MM.1S (cell line): ENCODE data around the gene SLC5A6.

Source experiments
- DNase-seq: peaks from one replicate; pipeline ENCODE4 v3.0.0-alpha.2; 2015
- H2AFZ ChIP-seq: fragments of 300-600 bp; sonication (generic); 2 replicates; pipeline ENCODE4 v1.6.0; 2016; ENCODE audit warnings: antibody characterized with exemption, low read length
- H3F3A ChIP-seq: fragments of 300-600 bp; sonication (generic); 2 replicates; pipeline ENCODE4 v1.6.1; 2016; ENCODE audit warnings: mild to moderate bottlenecking, antibody characterized with exemption, low read length, moderate library complexity, mixed read lengths; ENCODE audit not compliant: insufficient read depth
- H3K27ac ChIP-seq: fragments of 300-600 bp; sonication (generic); 2 replicates; pipeline ENCODE4 v1.5.1; 2016; ENCODE audit warnings: mild to moderate bottlenecking, low read length
- H3K27me3 ChIP-seq: fragments of 300-600 bp; sonication (generic); replicated peaks from 2 replicates; pipeline ENCODE4 v1.6.0; 2016; ENCODE audit warnings: low read length; ENCODE audit not compliant: insufficient read depth
- H3K36me3 ChIP-seq: fragments of 300-600 bp; sonication (generic); replicated peaks from 2 replicates; pipeline ENCODE4 v1.6.1; 2016; ENCODE audit warnings: mild to moderate bottlenecking, low read length, mixed read lengths; ENCODE audit not compliant: insufficient read depth
- H3K4me1 ChIP-seq: fragments of 300-600 bp; sonication (generic); 2 replicates; pipeline ENCODE4 v1.6.1; 2016; ENCODE audit warnings: low read length, mixed read lengths
- H3K4me2 ChIP-seq: fragments of 300-600 bp; sonication (generic); 2 replicates; pipeline ENCODE4 v1.6.0; 2016; ENCODE audit warnings: low read depth, low read length
- H3K4me3 ChIP-seq: fragments of 300-600 bp; sonication (generic); 2 replicates; pipeline ENCODE4 v1.5.1; 2016; ENCODE audit warnings: low read length, mixed read lengths
- H3K79me2 ChIP-seq: fragments of 300-600 bp; sonication (generic); 2 replicates; pipeline ENCODE4 v1.6.1; 2016; ENCODE audit warnings: mixed run types, low read length, mixed read lengths
- H3K9ac ChIP-seq: fragments of 300-600 bp; sonication (generic); 2 replicates; pipeline ENCODE4 v1.6.1; 2016; ENCODE audit warnings: low read length, mixed read lengths
- H3K9me2 ChIP-seq: fragments of 300-600 bp; sonication (generic); replicated peaks from 2 replicates; pipeline ENCODE4 v1.6.1; 2016; ENCODE audit warnings: mild to moderate bottlenecking, low read length, mixed read lengths; ENCODE audit not compliant: insufficient read depth
- H3K9me3 ChIP-seq: fragments of 300-600 bp; sonication (generic); replicated peaks from 2 replicates; pipeline ENCODE4 v1.6.1; 2016; ENCODE audit warnings: mild to moderate bottlenecking, low read length, mixed read lengths; ENCODE audit not compliant: insufficient read depth
- H4K20me1 ChIP-seq: fragments of 300-600 bp; sonication (generic); 2 replicates; pipeline ENCODE4 v1.6.1; 2016; ENCODE audit warnings: mild to moderate bottlenecking, low read length, moderate library complexity, mixed read lengths; ENCODE audit not compliant: insufficient read depth
- EZH2 ChIP-seq: fragments of 300-600 bp; sonication (generic); optimal IDR thresholded peaks from 2 replicates; pipeline ENCODE3; 2017; ENCODE audit warnings: low read depth, mild to moderate bottlenecking, antibody characterized with exemption, low read length, mixed read lengths
- EZH2phosphoT487 ChIP-seq: fragments of 300-600 bp; sonication (generic); IDR thresholded peaks from 2 replicates; pipeline ENCODE4 v1.6.1; 2018; ENCODE audit warnings: antibody characterized with exemption, low read length
- TF ChIP-seq, protein P1 (sequence below): fragments of 300-600 bp; sonication (generic); IDR thresholded peaks from 2 replicates; pipeline ENCODE4 v1.5.1; 2016; ENCODE audit warnings: antibody characterized with exemption, low read length, mixed read lengths

The SLC5A6 gene

DNA sequence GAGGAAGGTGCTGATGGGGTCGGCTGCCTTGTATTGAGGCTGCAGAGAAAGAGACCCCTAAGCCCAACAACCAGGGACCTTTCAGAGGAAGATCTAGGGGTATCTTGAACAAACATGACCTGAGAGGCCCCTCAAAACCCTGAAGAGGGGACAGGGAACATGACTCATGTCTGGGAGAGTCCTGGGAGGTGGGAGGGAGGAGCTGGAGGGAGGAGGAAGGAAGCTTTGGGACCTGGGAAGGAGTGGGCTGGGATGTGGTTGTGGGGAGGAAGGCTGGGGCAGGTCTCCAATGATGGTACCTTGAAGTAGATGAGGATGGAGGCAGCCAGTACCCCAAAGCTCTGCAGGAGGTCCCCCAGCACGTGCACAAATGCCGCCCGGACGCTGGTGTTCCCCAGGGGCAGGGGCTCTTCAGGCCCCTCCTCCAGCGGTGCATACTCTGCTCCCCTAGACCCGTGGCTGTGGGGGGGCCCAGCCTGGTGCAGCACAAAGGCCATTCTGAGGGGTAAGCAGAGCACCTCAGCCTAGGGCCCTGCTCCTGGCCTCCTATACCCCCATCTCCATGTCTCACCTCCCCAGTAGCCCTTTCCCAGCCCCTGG is 44.9 kb upstream of the SLC5A6 start:
- no peaks in the 10 kb centered on the region for H3K9me2 ChIP-seq
- TF ChIP-seq EZH2: no peak
- no peak for TF ChIP-seq EZH2phosphoT487
- TF ChIP-seq, protein P1, sequence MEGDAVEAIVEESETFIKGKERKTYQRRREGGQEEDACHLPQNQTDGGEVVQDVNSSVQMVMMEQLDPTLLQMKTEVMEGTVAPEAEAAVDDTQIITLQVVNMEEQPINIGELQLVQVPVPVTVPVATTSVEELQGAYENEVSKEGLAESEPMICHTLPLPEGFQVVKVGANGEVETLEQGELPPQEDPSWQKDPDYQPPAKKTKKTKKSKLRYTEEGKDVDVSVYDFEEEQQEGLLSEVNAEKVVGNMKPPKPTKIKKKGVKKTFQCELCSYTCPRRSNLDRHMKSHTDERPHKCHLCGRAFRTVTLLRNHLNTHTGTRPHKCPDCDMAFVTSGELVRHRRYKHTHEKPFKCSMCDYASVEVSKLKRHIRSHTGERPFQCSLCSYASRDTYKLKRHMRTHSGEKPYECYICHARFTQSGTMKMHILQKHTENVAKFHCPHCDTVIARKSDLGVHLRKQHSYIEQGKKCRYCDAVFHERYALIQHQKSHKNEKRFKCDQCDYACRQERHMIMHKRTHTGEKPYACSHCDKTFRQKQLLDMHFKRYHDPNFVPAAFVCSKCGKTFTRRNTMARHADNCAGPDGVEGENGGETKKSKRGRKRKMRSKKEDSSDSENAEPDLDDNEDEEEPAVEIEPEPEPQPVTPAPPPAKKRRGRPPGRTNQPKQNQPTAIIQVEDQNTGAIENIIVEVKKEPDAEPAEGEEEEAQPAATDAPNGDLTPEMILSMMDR: no peak
- no peak overlapping the region for H3K4me2 ChIP-seq
- H4K20me1 ChIP-seq: no peaks in the 10 kb centered on the region
- no peak overlapping the region for H2AFZ ChIP-seq
- no peaks in the 10 kb centered on the region for H3K79me2 ChIP-seq
- DNase-seq: no peak
- no peaks in the 10 kb centered on the region for H3F3A ChIP-seq
- peaks cover 55% of the 10 kb centered on the region for H3K27me3 ChIP-seq
- no peaks in the 10 kb centered on the region for H3K36me3 ChIP-seq
- H3K27ac ChIP-seq: no peak overlapping the region
- H3K4me1 ChIP-seq: no peaks in the 10 kb centered on the region
- no peak overlapping the region for H3K4me3 ChIP-seq
- H3K9ac ChIP-seq: no peak overlapping the region
- no peaks in the 10 kb centered on the region for H3K9me3 ChIP-seq

DNA sequence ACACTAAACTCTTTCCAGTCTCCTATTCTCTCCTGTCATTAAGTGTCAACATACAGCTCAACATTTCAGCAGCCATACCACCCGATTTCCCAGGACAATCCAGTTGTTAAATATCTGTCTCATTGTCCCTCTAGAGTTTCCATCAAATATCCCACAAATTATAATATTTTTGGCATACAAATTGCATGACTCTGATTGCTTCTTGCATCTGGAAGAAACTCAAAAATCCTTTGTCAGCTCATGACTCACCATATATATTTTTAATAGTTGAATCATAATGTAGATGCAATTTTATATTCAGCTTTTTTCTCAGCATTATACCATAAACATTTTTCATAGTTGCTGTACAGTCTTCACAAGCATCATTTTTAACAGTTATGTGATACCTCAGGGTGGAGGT is 43.6 kb upstream of the SLC5A6 start:
- no peak overlapping the region for H3K27ac ChIP-seq
- TF ChIP-seq, protein P1: no peak
- no peak for TF ChIP-seq EZH2
- no peak for TF ChIP-seq EZH2phosphoT487
- H3K36me3 ChIP-seq: no peaks in the 10 kb centered on the region
- no peaks in the 10 kb centered on the region for H3K79me2 ChIP-seq
- H3K4me1 ChIP-seq: no peaks in the 10 kb centered on the region
- no peak overlapping the region for H3K4me3 ChIP-seq
- H3F3A ChIP-seq: no peaks in the 10 kb centered on the region
- no peaks in the 10 kb centered on the region for H3K9me3 ChIP-seq
- no peak for DNase-seq
- peaks cover 45% of the 10 kb centered on the region for H3K27me3 ChIP-seq
- no peak overlapping the region for H2AFZ ChIP-seq
- H3K9me2 ChIP-seq: no peaks in the 10 kb centered on the region
- H3K9ac ChIP-seq: no peak overlapping the region
- H3K4me2 ChIP-seq: no peak overlapping the region
- no peaks in the 10 kb centered on the region for H4K20me1 ChIP-seq

DNA sequence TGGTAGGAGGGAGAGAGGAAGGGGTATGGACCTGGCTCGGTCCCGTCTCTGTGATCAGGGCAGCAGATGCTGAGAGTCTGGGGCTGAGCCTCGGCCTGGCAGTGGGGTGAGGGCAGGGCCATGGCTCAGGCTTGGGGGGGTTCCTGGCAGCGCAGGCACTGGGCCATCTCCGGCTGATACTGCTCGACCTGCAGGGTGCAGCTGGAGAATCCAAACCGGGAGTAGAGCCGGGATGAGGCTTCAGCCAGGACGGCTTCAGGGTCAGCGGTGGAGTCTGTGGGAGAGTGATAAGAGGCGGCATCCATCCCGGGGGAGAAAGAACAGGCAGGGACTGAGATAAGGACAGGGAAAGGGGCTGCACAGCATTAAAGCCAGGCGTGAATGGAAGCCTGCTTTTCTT is 43.1 kb upstream of the SLC5A6 start:
- no peak for DNase-seq
- no peak overlapping the region for H3K4me3 ChIP-seq
- no peak overlapping the region for H3K9ac ChIP-seq
- no peaks in the 10 kb centered on the region for H3K9me2 ChIP-seq
- peaks cover 40% of the 10 kb centered on the region for H3K27me3 ChIP-seq
- H3K9me3 ChIP-seq: no peaks in the 10 kb centered on the region
- no peak overlapping the region for H3K4me2 ChIP-seq
- TF ChIP-seq, protein P1: no peak
- TF ChIP-seq EZH2: no peak
- TF ChIP-seq EZH2phosphoT487: no peak
- no peaks in the 10 kb centered on the region for H4K20me1 ChIP-seq
- H3K4me1 ChIP-seq: no peaks in the 10 kb centered on the region
- no peaks in the 10 kb centered on the region for H3F3A ChIP-seq
- no peak overlapping the region for H2AFZ ChIP-seq
- no peaks in the 10 kb centered on the region for H3K36me3 ChIP-seq
- H3K79me2 ChIP-seq: no peaks in the 10 kb centered on the region
- H3K27ac ChIP-seq: no peak overlapping the region
